Measurements from ENCODE around the gene STXBP6. TPM values are rescaled to one million over a fixed set of nuclear protein-coding genes. Genes with fewer than 3 reads are reported as not detected.

Gene STXBP6
- total RNA-seq, 1 experiment from 2014 or later: not detected

DNA sequence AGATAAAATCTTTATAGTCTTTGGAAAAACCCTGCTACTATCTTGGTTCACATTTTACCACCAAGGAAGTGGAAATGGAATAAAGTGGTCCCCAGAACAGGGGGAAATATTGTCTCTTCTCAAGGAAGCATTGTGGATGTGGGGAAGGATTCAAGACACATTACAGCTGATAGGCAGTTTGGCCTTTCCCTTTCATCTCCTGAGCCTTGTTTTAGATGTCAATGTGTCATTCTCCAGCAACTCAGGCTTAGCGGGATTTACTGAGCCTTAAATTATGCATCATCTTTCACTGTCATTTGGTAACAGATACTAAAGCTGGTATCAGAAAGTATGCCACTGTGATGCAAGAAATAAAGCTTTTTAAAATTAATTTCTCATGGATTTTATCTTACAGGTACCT is 136.2 kb downstream of the STXBP6 start:
- intact Hi-C loops (cut with micrococcal nuclease; ENCODE audit: unreplicated experiment): no loop called here
- H3K9me3 ChIP-seq (ENCODE audit: control insufficient read depth, insufficient read depth, low read depth, low read length): no peaks in the 10 kb centered on the region
- H3K27ac ChIP-seq (ENCODE audit: low read length): no peak overlapping the region
- CTCF ChIA-PET: no interaction called here
- H3K36me3 ChIP-seq (ENCODE audit: control insufficient read depth, insufficient read depth, low read length): no peaks in the 10 kb centered on the region
- no peak for ATAC-seq
- no peaks in the 10 kb centered on the region for H3K4me1 ChIP-seq (ENCODE audit: control insufficient read depth, insufficient read depth, low read length)
- H3K4me3 ChIP-seq (ENCODE audit: low read depth in 2 of 2, low read length in 2 of 2): no peak overlapping the region
- DNase-seq (ENCODE audit: low read depth, low spot score): no peak
- POLR2A ChIA-PET: no interaction called here
- in situ Hi-C loops (cut with HindIII; ENCODE audit: low pct_unique_long_range_greater_than_20kb, low sequenced_read_pairs): no loop called here
- TF ChIP-seq, protein P1, sequence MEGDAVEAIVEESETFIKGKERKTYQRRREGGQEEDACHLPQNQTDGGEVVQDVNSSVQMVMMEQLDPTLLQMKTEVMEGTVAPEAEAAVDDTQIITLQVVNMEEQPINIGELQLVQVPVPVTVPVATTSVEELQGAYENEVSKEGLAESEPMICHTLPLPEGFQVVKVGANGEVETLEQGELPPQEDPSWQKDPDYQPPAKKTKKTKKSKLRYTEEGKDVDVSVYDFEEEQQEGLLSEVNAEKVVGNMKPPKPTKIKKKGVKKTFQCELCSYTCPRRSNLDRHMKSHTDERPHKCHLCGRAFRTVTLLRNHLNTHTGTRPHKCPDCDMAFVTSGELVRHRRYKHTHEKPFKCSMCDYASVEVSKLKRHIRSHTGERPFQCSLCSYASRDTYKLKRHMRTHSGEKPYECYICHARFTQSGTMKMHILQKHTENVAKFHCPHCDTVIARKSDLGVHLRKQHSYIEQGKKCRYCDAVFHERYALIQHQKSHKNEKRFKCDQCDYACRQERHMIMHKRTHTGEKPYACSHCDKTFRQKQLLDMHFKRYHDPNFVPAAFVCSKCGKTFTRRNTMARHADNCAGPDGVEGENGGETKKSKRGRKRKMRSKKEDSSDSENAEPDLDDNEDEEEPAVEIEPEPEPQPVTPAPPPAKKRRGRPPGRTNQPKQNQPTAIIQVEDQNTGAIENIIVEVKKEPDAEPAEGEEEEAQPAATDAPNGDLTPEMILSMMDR (IDR thresholded peaks at IDR 0.05): no peak
- no peak for TF ChIP-seq TCF7L2 (IDR thresholded peaks at IDR 0.05; ENCODE audit: low read depth, low read length)
- no TSS peak for BruUV-seq (replicated peaks)
- H3K27me3 ChIP-seq (ENCODE audit: control insufficient read depth, insufficient read depth, low read length): no peaks in the 10 kb centered on the region

DNA sequence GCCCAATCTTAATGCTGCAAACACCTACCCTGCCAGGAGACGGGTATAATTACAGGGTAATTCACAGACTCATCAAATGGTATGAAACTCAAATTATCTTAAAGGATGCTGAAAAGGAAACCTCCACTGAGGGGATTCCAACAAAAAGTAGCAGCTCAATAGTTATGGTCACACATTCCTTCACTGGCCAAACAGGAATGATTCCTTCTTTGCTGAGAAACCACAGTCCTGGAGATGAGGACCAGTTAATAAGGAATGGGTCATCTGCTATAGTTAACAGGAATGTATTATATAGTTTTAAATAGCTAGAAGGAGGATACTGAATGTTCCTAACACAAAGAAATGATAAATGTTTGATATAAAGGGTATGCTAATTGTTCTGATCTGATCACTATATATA is 136.9 kb downstream of the STXBP6 start:
- no peak for ATAC-seq
- CTCF ChIA-PET: no interaction called here
- in situ Hi-C loops (cut with HindIII; ENCODE audit: low pct_unique_long_range_greater_than_20kb, low sequenced_read_pairs): no loop called here

More for the DNA sequence above, 136.9 kb downstream of the STXBP6 start:
- no peaks in the 10 kb centered on the region for H3K9me3 ChIP-seq (ENCODE audit: control insufficient read depth, insufficient read depth, low read depth, low read length)
- H3K36me3 ChIP-seq (ENCODE audit: control insufficient read depth, insufficient read depth, low read length): no peaks in the 10 kb centered on the region
- H3K27me3 ChIP-seq (ENCODE audit: control insufficient read depth, insufficient read depth, low read length): no peaks in the 10 kb centered on the region
- no peak overlapping the region for H3K4me3 ChIP-seq (ENCODE audit: low read depth in 2 of 2, low read length in 2 of 2)
- intact Hi-C loops (cut with micrococcal nuclease; ENCODE audit: unreplicated experiment): no loop called here
- H3K4me1 ChIP-seq (ENCODE audit: control insufficient read depth, insufficient read depth, low read length): no peaks in the 10 kb centered on the region
- BruUV-seq (replicated peaks): no TSS peak
- DNase-seq (ENCODE audit: low read depth, low spot score): no peak
- no peak overlapping the region for H3K27ac ChIP-seq (ENCODE audit: low read length)
- no peak for TF ChIP-seq TCF7L2 (IDR thresholded peaks at IDR 0.05; ENCODE audit: low read depth, low read length)
- TF ChIP-seq, protein P1 (IDR thresholded peaks at IDR 0.05): no peak
- TF ChIP-seq POLR2AphosphoS5 (IDR thresholded peaks at IDR 0.05; ENCODE audit: low read depth, low read length): no peak
- TF ChIP-seq, protein P2, sequence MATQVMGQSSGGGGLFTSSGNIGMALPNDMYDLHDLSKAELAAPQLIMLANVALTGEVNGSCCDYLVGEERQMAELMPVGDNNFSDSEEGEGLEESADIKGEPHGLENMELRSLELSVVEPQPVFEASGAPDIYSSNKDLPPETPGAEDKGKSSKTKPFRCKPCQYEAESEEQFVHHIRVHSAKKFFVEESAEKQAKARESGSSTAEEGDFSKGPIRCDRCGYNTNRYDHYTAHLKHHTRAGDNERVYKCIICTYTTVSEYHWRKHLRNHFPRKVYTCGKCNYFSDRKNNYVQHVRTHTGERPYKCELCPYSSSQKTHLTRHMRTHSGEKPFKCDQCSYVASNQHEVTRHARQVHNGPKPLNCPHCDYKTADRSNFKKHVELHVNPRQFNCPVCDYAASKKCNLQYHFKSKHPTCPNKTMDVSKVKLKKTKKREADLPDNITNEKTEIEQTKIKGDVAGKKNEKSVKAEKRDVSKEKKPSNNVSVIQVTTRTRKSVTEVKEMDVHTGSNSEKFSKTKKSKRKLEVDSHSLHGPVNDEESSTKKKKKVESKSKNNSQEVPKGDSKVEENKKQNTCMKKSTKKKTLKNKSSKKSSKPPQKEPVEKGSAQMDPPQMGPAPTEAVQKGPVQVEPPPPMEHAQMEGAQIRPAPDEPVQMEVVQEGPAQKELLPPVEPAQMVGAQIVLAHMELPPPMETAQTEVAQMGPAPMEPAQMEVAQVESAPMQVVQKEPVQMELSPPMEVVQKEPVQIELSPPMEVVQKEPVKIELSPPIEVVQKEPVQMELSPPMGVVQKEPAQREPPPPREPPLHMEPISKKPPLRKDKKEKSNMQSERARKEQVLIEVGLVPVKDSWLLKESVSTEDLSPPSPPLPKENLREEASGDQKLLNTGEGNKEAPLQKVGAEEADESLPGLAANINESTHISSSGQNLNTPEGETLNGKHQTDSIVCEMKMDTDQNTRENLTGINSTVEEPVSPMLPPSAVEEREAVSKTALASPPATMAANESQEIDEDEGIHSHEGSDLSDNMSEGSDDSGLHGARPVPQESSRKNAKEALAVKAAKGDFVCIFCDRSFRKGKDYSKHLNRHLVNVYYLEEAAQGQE (IDR thresholded peaks at IDR 0.05; ENCODE audit: insufficient read depth in 1 of 2, low read depth in 2 of 2, low read length in 1 of 2): no peak
- TF ChIP-seq SIN3A (IDR thresholded peaks at IDR 0.05; ENCODE audit: borderline replicate concordance, insufficient read depth, low read depth, low read length): no peak
- POLR2A ChIA-PET: no interaction called here
